ENCODE measurements around the gene CFAP61. TPM values are rescaled to one million over a fixed set of nuclear protein-coding genes. Genes with fewer than 3 reads are reported as not detected.

The CFAP61 gene
- total RNA-seq, 1 donor from 2014 or later, result not detected

DNA sequence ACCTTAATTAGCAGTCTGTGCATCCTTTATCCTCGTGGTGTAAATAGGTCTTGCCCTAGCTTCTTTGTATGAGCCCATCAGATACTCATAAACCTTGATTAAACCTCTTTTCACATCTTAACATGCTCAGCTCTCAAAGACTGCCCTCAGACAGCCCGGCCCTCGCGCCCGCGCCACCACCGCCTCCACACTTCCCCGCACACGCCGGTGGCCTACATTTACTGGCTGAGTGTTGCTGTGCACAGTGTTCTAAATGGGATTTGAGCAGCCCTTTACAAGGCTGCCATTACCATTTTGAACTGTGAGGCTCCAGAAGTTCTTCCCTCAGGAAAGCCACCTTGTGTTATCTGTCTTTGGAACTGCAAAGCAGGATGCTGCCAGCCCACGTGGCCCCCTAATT lies 252.6 kb downstream of the CFAP61 start:
- Mint-ChIP-seq H3K4me3 (ENCODE audit: unreplicated experiment) (no peak overlapping the region), H3K36me3 (ENCODE audit: low read depth) (no peaks in the 10 kb centered on the region), H3K4me1 (ENCODE audit: low read depth) (no peaks in the 10 kb centered on the region), H3K9me3 (ENCODE audit: low read depth) (no peaks in the 10 kb centered on the region), H3K27me3 (ENCODE audit: low read depth) (peaks cover 10% of the 10 kb centered on the region), H3K27ac (ENCODE audit: unreplicated experiment) (no peak overlapping the region)
- DNase-seq (ENCODE audit: low spot score), result no peak
- TF ChIP-seq, protein P1, sequence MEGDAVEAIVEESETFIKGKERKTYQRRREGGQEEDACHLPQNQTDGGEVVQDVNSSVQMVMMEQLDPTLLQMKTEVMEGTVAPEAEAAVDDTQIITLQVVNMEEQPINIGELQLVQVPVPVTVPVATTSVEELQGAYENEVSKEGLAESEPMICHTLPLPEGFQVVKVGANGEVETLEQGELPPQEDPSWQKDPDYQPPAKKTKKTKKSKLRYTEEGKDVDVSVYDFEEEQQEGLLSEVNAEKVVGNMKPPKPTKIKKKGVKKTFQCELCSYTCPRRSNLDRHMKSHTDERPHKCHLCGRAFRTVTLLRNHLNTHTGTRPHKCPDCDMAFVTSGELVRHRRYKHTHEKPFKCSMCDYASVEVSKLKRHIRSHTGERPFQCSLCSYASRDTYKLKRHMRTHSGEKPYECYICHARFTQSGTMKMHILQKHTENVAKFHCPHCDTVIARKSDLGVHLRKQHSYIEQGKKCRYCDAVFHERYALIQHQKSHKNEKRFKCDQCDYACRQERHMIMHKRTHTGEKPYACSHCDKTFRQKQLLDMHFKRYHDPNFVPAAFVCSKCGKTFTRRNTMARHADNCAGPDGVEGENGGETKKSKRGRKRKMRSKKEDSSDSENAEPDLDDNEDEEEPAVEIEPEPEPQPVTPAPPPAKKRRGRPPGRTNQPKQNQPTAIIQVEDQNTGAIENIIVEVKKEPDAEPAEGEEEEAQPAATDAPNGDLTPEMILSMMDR (IDR thresholded peaks at IDR 0.05), result no peak

DNA sequence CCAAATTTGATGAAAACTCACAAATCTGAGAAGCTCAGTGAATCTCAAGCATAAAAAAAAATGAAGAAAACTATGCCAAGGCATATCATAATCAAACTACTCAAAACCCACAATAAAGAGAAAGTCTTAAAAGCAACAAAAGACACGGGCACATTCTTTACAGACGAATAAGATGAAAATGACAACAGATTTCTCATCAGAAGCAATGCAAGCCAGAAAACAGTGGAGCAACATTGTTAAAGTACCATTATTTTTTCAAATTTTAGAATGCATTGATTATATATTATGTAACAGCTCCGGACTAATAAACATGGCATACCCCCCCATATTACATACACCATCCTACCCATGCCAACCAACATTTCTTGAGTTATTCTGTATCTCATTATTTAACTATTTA lies 260.2 kb downstream of the CFAP61 start:
- Mint-ChIP-seq H3K4me1 (ENCODE audit: low read depth) (no peaks in the 10 kb centered on the region), H3K4me3 (ENCODE audit: unreplicated experiment) (no peak overlapping the region), H3K9me3 (ENCODE audit: low read depth) (peaks cover 11% of the 10 kb centered on the region), H3K27me3 (ENCODE audit: low read depth) (peaks cover 4% of the 10 kb centered on the region), H3K36me3 (ENCODE audit: low read depth) (no peaks in the 10 kb centered on the region), H3K27ac (ENCODE audit: unreplicated experiment) (no peak overlapping the region)
- no peak for DNase-seq (ENCODE audit: low spot score)
- TF ChIP-seq, protein P1 (IDR thresholded peaks at IDR 0.05), result no peak

DNA sequence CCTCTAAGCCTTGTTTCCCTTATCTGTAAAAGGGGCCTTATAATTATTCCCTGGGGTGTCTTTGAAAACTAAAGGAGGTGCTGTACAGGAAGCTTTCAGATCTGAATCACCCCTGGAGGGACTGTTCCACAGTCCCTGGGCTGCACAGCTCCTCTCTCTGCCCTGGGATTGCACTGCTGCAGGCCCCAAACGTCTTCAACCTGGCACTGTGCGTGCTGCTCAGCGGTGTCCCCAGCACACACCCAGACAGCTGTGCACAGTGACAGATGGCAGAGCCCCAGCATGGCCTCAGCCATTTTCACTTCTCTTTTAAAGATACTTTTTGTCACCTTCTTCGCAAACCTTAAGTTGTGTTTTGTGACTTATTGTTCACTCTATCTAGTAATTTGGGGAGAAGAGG lies 264.9 kb downstream of the CFAP61 start:
- H3K9me3 Mint-ChIP-seq (ENCODE audit: low read depth), result peaks cover 15% of the 10 kb centered on the region
- no peak overlapping the region for H3K27ac Mint-ChIP-seq (ENCODE audit: unreplicated experiment)
- no peaks in the 10 kb centered on the region for H3K27me3 Mint-ChIP-seq (ENCODE audit: low read depth)

DNA sequence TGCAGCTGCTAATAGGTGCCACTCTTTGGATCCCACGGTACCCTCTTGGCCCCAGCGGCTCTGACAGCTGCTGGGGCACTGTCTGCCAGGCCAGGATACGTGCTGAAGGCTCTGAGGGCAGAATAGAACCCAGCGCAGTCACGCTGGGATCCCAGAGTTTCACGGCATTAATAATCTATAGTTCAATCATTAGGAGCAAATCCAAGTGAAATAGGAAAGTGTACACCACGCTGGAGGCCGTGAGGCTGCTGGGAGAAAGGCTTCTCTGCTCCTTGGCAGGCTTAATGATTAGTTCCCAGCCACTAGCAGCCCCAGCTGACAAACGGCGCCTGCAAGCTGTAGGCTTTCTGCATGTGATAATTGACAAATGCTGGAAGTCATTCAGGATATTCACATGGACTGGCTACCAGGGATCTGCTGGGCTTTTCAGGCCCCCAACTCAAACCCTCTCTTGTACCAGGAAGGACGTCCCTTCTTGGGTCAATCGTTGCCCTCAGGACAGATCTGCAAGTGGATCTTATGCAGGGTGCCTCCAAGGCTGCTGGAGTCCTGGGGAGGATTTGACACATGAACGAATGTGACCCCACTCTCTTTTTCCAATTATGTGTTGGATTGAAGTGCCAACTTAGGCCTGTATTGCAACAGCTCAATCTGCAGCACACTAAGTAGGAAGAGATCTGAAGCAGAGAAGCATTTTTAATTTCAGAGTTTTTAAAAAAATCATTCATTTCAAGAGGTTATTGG lies 265.5 kb downstream of the CFAP61 start:
- Mint-ChIP-seq H3K4me1 (ENCODE audit: low read depth) (no peaks in the 10 kb centered on the region), H3K9me3 (ENCODE audit: low read depth) (peaks cover 9% of the 10 kb centered on the region), H3K4me3 (ENCODE audit: unreplicated experiment) (no peak overlapping the region), H3K36me3 (ENCODE audit: low read depth) (no peaks in the 10 kb centered on the region), H3K27me3 (ENCODE audit: low read depth) (no peaks in the 10 kb centered on the region), H3K27ac (ENCODE audit: unreplicated experiment) (no peak overlapping the region)
- DNase-seq (ENCODE audit: low spot score), result no peak
- TF ChIP-seq, protein P1 (IDR thresholded peaks at IDR 0.05), result no peak

More for the DNA sequence above, 264.9 kb downstream of the CFAP61 start:
- Mint-ChIP-seq H3K36me3 (ENCODE audit: low read depth) (no peaks in the 10 kb centered on the region), H3K4me1 (ENCODE audit: low read depth) (no peaks in the 10 kb centered on the region), H3K4me3 (ENCODE audit: unreplicated experiment) (no peak overlapping the region)
- TF ChIP-seq, protein P1 (IDR thresholded peaks at IDR 0.05), result no peak
- no peak for DNase-seq (ENCODE audit: low spot score)

DNA sequence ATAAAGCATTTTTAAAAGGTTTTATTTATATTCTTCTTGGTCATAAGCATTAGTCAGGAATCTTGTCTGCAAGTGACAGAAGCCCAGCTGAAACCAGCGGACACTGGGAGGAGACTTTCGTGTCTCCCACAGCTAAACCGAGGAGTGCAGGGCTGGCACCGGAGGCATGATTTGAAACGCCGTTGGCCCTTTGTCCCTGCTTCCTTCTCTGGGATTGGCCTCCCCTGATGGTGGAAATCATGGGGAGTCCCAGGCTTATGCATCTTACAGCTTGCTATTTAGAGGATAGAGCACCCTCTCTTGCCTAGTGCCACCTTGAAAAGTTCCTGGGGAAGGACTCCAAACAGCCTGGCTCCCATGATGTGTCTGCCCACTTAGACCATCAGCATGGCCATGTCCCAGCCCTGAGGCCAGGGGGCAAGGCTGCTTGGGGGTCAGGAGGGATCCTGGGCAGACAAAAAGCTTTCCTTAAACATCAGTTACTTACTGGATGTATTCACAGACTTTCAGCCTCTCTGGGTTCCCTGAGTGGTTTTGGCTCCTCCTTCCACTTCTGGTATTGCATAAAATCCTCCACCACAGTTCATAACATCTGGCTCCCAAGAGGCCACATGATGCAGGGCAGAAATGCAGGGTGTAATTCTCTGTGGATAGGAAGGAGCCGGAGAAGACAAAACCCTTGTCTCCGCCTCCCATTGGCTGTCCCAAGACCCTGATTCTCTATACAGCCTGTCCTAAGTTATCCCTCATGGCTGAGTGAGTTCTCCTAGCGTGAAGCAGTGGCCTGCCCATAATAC lies 266.2 kb downstream of the CFAP61 start:
- Mint-ChIP-seq H3K27me3 (ENCODE audit: low read depth) (no peaks in the 10 kb centered on the region), H3K27ac (ENCODE audit: unreplicated experiment) (no peak overlapping the region), H3K9me3 (ENCODE audit: low read depth) (peaks cover 5% of the 10 kb centered on the region), H3K36me3 (ENCODE audit: low read depth) (no peaks in the 10 kb centered on the region), H3K4me3 (ENCODE audit: unreplicated experiment) (no peak overlapping the region), H3K4me1 (ENCODE audit: low read depth) (no peaks in the 10 kb centered on the region)
- no peak for DNase-seq (ENCODE audit: low spot score)
- TF ChIP-seq, protein P1 (IDR thresholded peaks at IDR 0.05), result no peak
